Naive thymus-derived CD4-positive, alpha-beta T cell (primary cell): ENCODE data around the gene CRELD2. TPM values are rescaled to one million over a fixed set of nuclear protein-coding genes. Genes with fewer than 3 reads are reported as not detected.

Source experiments
- ATAC-seq: fragments of 150-1000 bp; cut with Tn5 transposase; 2 replicates; pipeline ENCODE4 v1.10.0; 2021; ENCODE audit warnings: mild to moderate bottlenecking, moderate library complexity
- CTCF ChIA-PET: fragments of 350-600 bp; sonication (Branson Sonifier 250); formaldehyde crosslinking; loops from one replicate; lab custom pipeline; 2021; ENCODE audit warnings: antibody characterized with exemption; lab: Charles Lee
- POLR2A ChIA-PET: fragments of 350-600 bp; sonication (Branson Sonifier 250); formaldehyde crosslinking; loops from one replicate; lab custom pipeline; 2021; ENCODE audit warnings: antibody characterized with exemption, inconsistent platforms; lab: Charles Lee
- DNase-seq, 9 donors: peaks; one replicate each; pipeline versions ENCODE4 v3.0.0 to v3.0.0-alpha.2; 2020 to 2022; ENCODE audit warnings: mixed read lengths in 1 of 9
- H3K27ac ChIP-seq: one replicate; pipeline ENCODE4 v1.7.0; 2013; ENCODE audit warnings: mild to moderate bottlenecking, low read depth, low read length, moderate library complexity
- H3K27me3 ChIP-seq, 2 donors: one replicate each; pipeline ENCODE4 v1.7.0; 2013; ENCODE audit warnings: low read length in 2 of 2, mild to moderate bottlenecking in 2 of 2, moderate library complexity in 2 of 2; ENCODE audit not compliant: control insufficient read depth in 2 of 2, insufficient read depth in 2 of 2
- H3K36me3 ChIP-seq, 3 experiments: 1 replicate in 2 of 3; 2 replicates in 1 of 3; pipeline ENCODE4 v1.7.0; 2013; ENCODE audit warnings: low read length in 3 of 3, mild to moderate bottlenecking in 3 of 3, moderate library complexity in 1 of 3; ENCODE audit not compliant: insufficient read depth in 3 of 3, control insufficient read depth in 2 of 3
- H3K4me1 ChIP-seq, 2 donors: one replicate each; pipeline ENCODE4 v1.7.0; 2013; ENCODE audit warnings: low read length in 2 of 2, mild to moderate bottlenecking in 2 of 2, moderate library complexity in 1 of 2; ENCODE audit not compliant: control insufficient read depth in 2 of 2, insufficient read depth in 2 of 2
- H3K4me3 ChIP-seq: 2 replicates; pipeline ENCODE4 v1.7.0; 2013; ENCODE audit warnings: mild to moderate bottlenecking, low read length
- H3K9me3 ChIP-seq, 3 experiments: 1 replicate in 2 of 3; 2 replicates in 1 of 3; pipeline ENCODE4 v1.7.0; 2013; ENCODE audit warnings: low read length in 3 of 3; ENCODE audit not compliant: control insufficient read depth in 2 of 3
- H3K27ac Mint-ChIP-seq, 9 donors: one replicate each; pipeline ENCODE4 v1.8.0; 2020 to 2022; ENCODE audit warnings: mixed read lengths in 9 of 9, mild to moderate bottlenecking in 8 of 9, moderate library complexity in 5 of 9, inconsistent platforms in 2 of 9
- H3K27me3 Mint-ChIP-seq, 5 donors: one replicate each; pipeline ENCODE4 v1.8.0; 2021 to 2022; ENCODE audit warnings: mixed read lengths in 5 of 5, mild to moderate bottlenecking in 1 of 5
- H3K36me3 Mint-ChIP-seq, 5 donors: one replicate each; pipeline ENCODE4 v1.8.0; 2020 to 2022; ENCODE audit warnings: mixed read lengths in 5 of 5, mild to moderate bottlenecking in 3 of 5, inconsistent platforms in 1 of 5
- H3K4me1 Mint-ChIP-seq, 7 donors: one replicate each; pipeline ENCODE4 v1.8.0; 2020 to 2022; ENCODE audit warnings: mixed read lengths in 7 of 7, mild to moderate bottlenecking in 3 of 7, inconsistent platforms in 1 of 7
- H3K4me3 Mint-ChIP-seq, 10 donors: one replicate each; pipeline ENCODE4 v1.8.0; 2020 to 2022; ENCODE audit warnings: mild to moderate bottlenecking in 10 of 10, mixed read lengths in 10 of 10, moderate library complexity in 6 of 10, inconsistent platforms in 2 of 10
- H3K9me3 Mint-ChIP-seq, 11 donors: one replicate each; pipeline ENCODE4 v1.8.0; 2020 to 2022; ENCODE audit warnings: mixed read lengths in 11 of 11, mild to moderate bottlenecking in 4 of 11, inconsistent platforms in 1 of 11, moderate library complexity in 1 of 11
- intact Hi-C, 2 donors: fragments of 100-400 bp; cut with micrococcal nuclease; formaldehyde crosslinking; loops; one replicate each; pipeline ENCODE4 v1.15.1; 2023
- polyA plus RNA-seq, 2 donors: library from polyadenylated mRNA; unstranded; fragments of 300-500 nt; fragmentation: Illumina TruSeq; gene quantifications; one replicate each; pipeline ENCODE4 v1.2.3, GENCODE V29; 2021
- total RNA-seq, 6 experiments: library from RNA in 5 of 6; stranded (reverse) in 5 of 6; gene quantifications; 1 replicate in 5 of 6; 2 replicates in 1 of 6; pipeline ENCODE4 v1.2.3 and lab custom pipeline; 2021 to 2026

The CRELD2 gene
- total and polyA plus RNA-seq, 7 experiments from 2014 or later: 19.7 to 80.9 (median 30.7) TPM

- POLR2A ChIA-PET: interaction anchor here (0.7 to 3.7 kb wide), 14 partner anchors 8 to 547 kb away, joined by 3 to 48 read pairs (median 4); partner anchors contain the start of genes ALG12, CRELD2, LMF2 and NCAPH2
- Mint-ChIP-seq H3K9me3 (peaks cover 0 to 4% (median 0%) of the 10 kb centered on the region in 11 donors), H3K4me3 (peak within 1 kb of the TSS; percentile 82 to 95 (median 90)), H3K27ac (peak within 1 kb of the TSS; percentile 76 to 96 (median 89)), H3K36me3 (peaks cover 0 to 12% (median 0%) of the 10 kb centered on the region in 5 donors), H3K27me3 (no peaks in the 10 kb centered on the region), H3K4me1 (peaks cover 7 to 30% (median 15%) of the 10 kb centered on the region in 7 donors)
- no peaks in the 10 kb centered on the region for H3K27me3 ChIP-seq
- ATAC-seq: peak; percentile 80
- peaks cover 20 to 26% of the 10 kb centered on the region in 2 donors for H3K4me1 ChIP-seq
- H3K27ac ChIP-seq: peak within 1 kb of the TSS; percentile 90
- H3K9me3 ChIP-seq: no peaks in the 10 kb centered on the region
- CTCF ChIA-PET: interaction anchor here (1.0 to 1.4 kb wide), 2 partner anchors 8 to 171 kb away, joined by 3 to 4 read pairs; no protein-coding TSS in a partner anchor
- intact Hi-C loops: loop anchor here (1.0 to 10.0 kb wide), 8 partner anchors 15 to 574 kb away; partner anchors contain the start of genes ALG12 (in 2 of the 2), CRELD2 (in 2 of the 2), BRD1 (in 1 of the 2) and TYMP (in 1 of the 2)
- peaks cover 0 to 31% (median 4%) of the 10 kb centered on the region in 3 experiments for H3K36me3 ChIP-seq
- H3K4me3 ChIP-seq: peak within 1 kb of the TSS; percentile 86
- DNase-seq: peak; percentile 90 to 95 (median 94)
Observed at GRCh38 chr22:49960159-49961004, 41.9 kb downstream of the CRELD2 start, which contains the start of gene PIM3. Gene PIM3, plus strand, starts transcription at chr22:49960772. Its CDS starts 176 bp downstream, at chr22:49960948.

- intact Hi-C loops: loop anchor here (5.0 to 10.0 kb wide), 3 partner anchors 109 to 574 kb away; partner anchors contain the start of genes TYMP (in 1 of the 2) and ZBED4 (in 1 of the 2)
- Mint-ChIP-seq H3K9me3 (peaks cover 0 to 4% (median 0%) of the 10 kb centered on the region in 11 donors), H3K4me1 (peaks cover 7 to 30% (median 18%) of the 10 kb centered on the region in 7 donors), H3K27me3 (no peaks in the 10 kb centered on the region), H3K4me3 (peak overlapping the region; percentile 82 to 95 (median 90)), H3K27ac (peak overlapping the region in 7 of 9 donors; percentile 76 to 96 (median 89)), H3K36me3 (peaks cover 0 to 12% (median 0%) of the 10 kb centered on the region in 5 donors)
- peak overlapping the region; percentile 86 for H3K4me3 ChIP-seq
- peaks cover 0 to 31% (median 4%) of the 10 kb centered on the region in 3 experiments for H3K36me3 ChIP-seq
- ChIA-PET CTCF (interaction anchor here (0.9 to 1.0 kb wide), 2 partner anchors 9 to 27 kb away, joined by 3 to 4 read pairs; no protein-coding TSS in a partner anchor), POLR2A (interaction anchor here (0.7 to 3.7 kb wide), 13 partner anchors 8 to 613 kb away, joined by 3 to 48 read pairs (median 4); partner anchors contain the start of genes ALG12 and CRELD2)
- peak overlapping the region; percentile 90 for H3K27ac ChIP-seq
- H3K4me1 ChIP-seq: peaks cover 21 to 26% of the 10 kb centered on the region in 2 donors
- ATAC-seq (no peak), DNase-seq (peak in 3 of 9 donors; percentile 24 to 64 (median 51))
- H3K27me3 ChIP-seq: no peaks in the 10 kb centered on the region
- H3K9me3 ChIP-seq: no peaks in the 10 kb centered on the region
Observed at GRCh38 chr22:49961005-49961600, 42.7 kb downstream of the CRELD2 start.

- peaks cover 0 to 4% (median 0%) of the 10 kb centered on the region in 11 donors for H3K9me3 Mint-ChIP-seq
- peaks cover 26% of the 10 kb centered on the region in 2 donors for H3K4me1 ChIP-seq
- peak overlapping the region; percentile 86 for H3K4me3 ChIP-seq
- H3K27me3 Mint-ChIP-seq: no peaks in the 10 kb centered on the region
- H3K27me3 ChIP-seq: no peaks in the 10 kb centered on the region
- intact Hi-C loops: loop anchor here (5.0 to 10.0 kb wide), 3 partner anchors 109 to 573 kb away; partner anchors contain the start of genes TYMP (in 1 of the 2) and ZBED4 (in 1 of the 2)
- no peaks in the 10 kb centered on the region for H3K9me3 ChIP-seq
- H3K36me3 Mint-ChIP-seq: peaks cover 0 to 12% (median 0%) of the 10 kb centered on the region in 5 donors
- ATAC-seq (no peak), DNase-seq (peak in 1 of 9 donors; percentile 36)
- H3K4me1 Mint-ChIP-seq: peaks cover 7 to 30% (median 22%) of the 10 kb centered on the region in 7 donors
- H3K4me3 Mint-ChIP-seq: peak overlapping the region; percentile 82 to 95 (median 90)
- H3K27ac Mint-ChIP-seq: peak overlapping the region in 8 of 9 donors; percentile 76 to 96 (median 89)
- CTCF ChIA-PET: interaction anchor here (0.9 kb wide), 1 partner anchor 28 kb away, joined by 3 read pairs; no protein-coding TSS in a partner anchor
- H3K27ac ChIP-seq: peak overlapping the region; percentile 90
- POLR2A ChIA-PET: interaction anchor here (0.7 to 3.7 kb wide), 12 partner anchors 9 to 612 kb away, joined by 3 to 48 read pairs (median 4); partner anchors contain the start of genes ALG12 and CRELD2
- peaks cover 0 to 31% (median 4%) of the 10 kb centered on the region in 3 experiments for H3K36me3 ChIP-seq
Observed at GRCh38 chr22:49961601-49962011, 43.2 kb downstream of the CRELD2 start.

- peaks cover 7 to 33% (median 23%) of the 10 kb centered on the region in 7 donors for H3K4me1 Mint-ChIP-seq
- H3K36me3 Mint-ChIP-seq: peaks cover 0 to 12% (median 0%) of the 10 kb centered on the region in 5 donors
- H3K36me3 ChIP-seq: peaks cover 0 to 31% (median 4%) of the 10 kb centered on the region in 3 experiments
- ChIA-PET POLR2A (interaction anchor here (0.8 to 3.7 kb wide), 8 partner anchors 9 to 659 kb away, joined by 3 to 48 read pairs (median 8); no protein-coding TSS in a partner anchor), CTCF (interaction anchor here (0.9 kb wide), 1 partner anchor 29 kb away, joined by 3 read pairs; no protein-coding TSS in a partner anchor)
- peaks cover 26 to 27% of the 10 kb centered on the region in 2 donors for H3K4me1 ChIP-seq
- H3K27me3 Mint-ChIP-seq: no peaks in the 10 kb centered on the region
- H3K4me3 Mint-ChIP-seq: peak overlapping the region; percentile 82 to 95 (median 90)
- H3K9me3 Mint-ChIP-seq: peaks cover 0 to 4% (median 0%) of the 10 kb centered on the region in 11 donors
- ATAC-seq (peak; percentile 50), DNase-seq (peak; percentile 58 to 88 (median 66))
- intact Hi-C loops: loop anchor here (5.0 to 10.0 kb wide), 3 partner anchors 110 to 573 kb away; partner anchors contain the start of genes TYMP (in 1 of the 2) and ZBED4 (in 1 of the 2)
- H3K27me3 ChIP-seq: no peaks in the 10 kb centered on the region
- H3K9me3 ChIP-seq: no peaks in the 10 kb centered on the region
- H3K27ac Mint-ChIP-seq: peak overlapping the region in 8 of 9 donors; percentile 76 to 96 (median 89)
- peak overlapping the region; percentile 90 for H3K27ac ChIP-seq
- peak overlapping the region; percentile 86 for H3K4me3 ChIP-seq
Observed at GRCh38 chr22:49962012-49962750, 43.7 kb downstream of the CRELD2 start.
